HG02623 (cell line): ENCODE measurements around the gene LRFN5.
"Not testable (repeated sequence)": the region's sequence is repeated elsewhere in the genome, so short reads cannot be mapped to it uniquely, and the experiment has no call there.

Experiments
- ATAC-seq: cut with Tn5 transposase; IDR thresholded peaks from one replicate; pipeline ENCODE4 v1.9.1; 2021; ENCODE audit warnings: moderate library complexity; ENCODE audit not compliant: unreplicated experiment

The LRFN5 gene

GRCh38 chr14:41606532-41607303, at the start of gene LRFN5:
Gene LRFN5, plus strand, starts transcription at chr14:41606876.
- no peak for ATAC-seq

- ATAC-seq, result no peak
Observed at GRCh38 chr14:41558490-41558889, 48.2 kb upstream of the LRFN5 start.

- not testable (repeated sequence) for ATAC-seq
Observed at GRCh38 chr14:41566864-41567263, 39.8 kb upstream of the LRFN5 start.

GRCh38 chr14:41568979-41569378, 37.7 kb upstream of the LRFN5 start:
- ATAC-seq, result no peak

GRCh38 chr14:41570415-41571155, 36.1 kb upstream of the LRFN5 start:
- no peak for ATAC-seq

- ATAC-seq, result no peak
Observed at GRCh38 chr14:41586237-41586636, 20.4 kb upstream of the LRFN5 start.

- ATAC-seq, result no peak
Observed at GRCh38 chr14:41597647-41598046, 9.0 kb upstream of the LRFN5 start.

- ATAC-seq, result not testable (repeated sequence)
Observed at GRCh38 chr14:41599805-41600385, 6.8 kb upstream of the LRFN5 start.

GRCh38 chr14:41604721-41605531, 1.8 kb upstream of the LRFN5 start:
- no peak for ATAC-seq

GRCh38 chr14:41605550-41606281, 960 bp upstream of the LRFN5 start:
- no peak for ATAC-seq

GRCh38 chr14:41606282-41606531, 469 bp upstream of the LRFN5 start:
- no peak for ATAC-seq

GRCh38 chr14:41607304-41607775, 664 bp downstream of the LRFN5 start:
- no peak for ATAC-seq

GRCh38 chr14:41607966-41608663, 1.4 kb downstream of the LRFN5 start:
- no peak for ATAC-seq

- no peak for ATAC-seq
Observed at GRCh38 chr14:41608681-41609390, 2.2 kb downstream of the LRFN5 start.

- ATAC-seq, result no peak
Observed at GRCh38 chr14:41609704-41610183, 3.1 kb downstream of the LRFN5 start.

- ATAC-seq, result no peak
Observed at GRCh38 chr14:41615011-41615595, 8.4 kb downstream of the LRFN5 start.

GRCh38 chr14:41623736-41624135, 17.1 kb downstream of the LRFN5 start:
- no peak for ATAC-seq

- ATAC-seq, result no peak
Observed at GRCh38 chr14:41629876-41630275, 23.2 kb downstream of the LRFN5 start.

- ATAC-seq, result no peak
Observed at GRCh38 chr14:41634286-41634685, 27.6 kb downstream of the LRFN5 start.
